Spinal cord (tissue), 10 donors: ENCODE results near the gene PIP4K2C. TPM values are rescaled to one million over a fixed set of nuclear protein-coding genes. Genes with fewer than 3 reads are reported as not detected.

Experiments
- DNase-seq, 6 donors: peaks; one replicate each; pipeline versions ENCODE4 v3.0.0 to v3.0.0-alpha.2; 2013 to 2015; ENCODE audit warnings: low spot score in 6 of 6, low read depth in 4 of 6
- H3K27ac ChIP-seq: one replicate; pipeline ENCODE4 v1.5.1; 2013; ENCODE audit warnings: low read depth, low read length, control low read depth
- H3K27me3 ChIP-seq: one replicate; pipeline ENCODE4 v1.6.1; 2013; ENCODE audit warnings: low read length; ENCODE audit not compliant: control insufficient read depth, insufficient read depth
- H3K36me3 ChIP-seq: one replicate; pipeline ENCODE4 v1.6.1; 2013; ENCODE audit warnings: low read length; ENCODE audit not compliant: control insufficient read depth, insufficient read depth
- H3K4me1 ChIP-seq: one replicate; pipeline ENCODE4 v1.6.1; 2013; ENCODE audit warnings: low read length; ENCODE audit not compliant: control insufficient read depth, insufficient read depth
- H3K4me3 ChIP-seq: one replicate; pipeline ENCODE4 v1.5.1; 2013; ENCODE audit warnings: low read depth, low read length, control low read depth
- H3K9me3 ChIP-seq: one replicate; pipeline ENCODE4 v1.6.1; 2013; ENCODE audit warnings: low read length; ENCODE audit not compliant: control insufficient read depth, insufficient read depth
- WGBS: methylation state at CpG from one replicate; pipeline ENCODE4 v1.1.5; 2013; ENCODE audit warnings: missing lambda C conversion rate; ENCODE audit not compliant: insufficient coverage; 5-methylcytosine and 5-hydroxymethylcytosine counted together
- polyA plus RNA-seq, 2 donors: library from polyadenylated mRNA; unstranded; fragments of 120-200 nt; gene quantifications; one replicate each; pipeline ENCODE4 v1.2.1, GENCODE V29; 2013; ENCODE audit not compliant: insufficient read length in 2 of 2
- total RNA-seq, 2 donors: library from RNA; depleted of rRNA in 1 of 2; stranded (reverse); fragments of 120-200 nt in 1 of 2; fragments of >200 nt in 1 of 2; gene quantifications; one replicate each; pipeline versions ENCODE4 v1.2.3 to v1.2.4, GENCODE V29; 2013 to 2014
- donor health status: healthy.

PIP4K2C gene
- total and polyA plus RNA-seq, 4 donors: 12.5 to 20.7 (median 19.4) TPM

- Histone ChIP-seq H3K4me3 (no peak overlapping the region), H3K36me3 (peaks cover 14% of the 10 kb centered on the region), H3K9me3 (no peaks in the 10 kb centered on the region), H3K27ac (no peak overlapping the region), H3K4me1 (peaks cover 15% of the 10 kb centered on the region), H3K27me3 (no peaks in the 10 kb centered on the region)
- DNase-seq: no peak
- 71% methylated on average over 1 of the region's 2 CpGs for WGBS
Observed at GRCh38 chr12:57592551-57593165, 1.7 kb downstream of the PIP4K2C start.

DNA sequence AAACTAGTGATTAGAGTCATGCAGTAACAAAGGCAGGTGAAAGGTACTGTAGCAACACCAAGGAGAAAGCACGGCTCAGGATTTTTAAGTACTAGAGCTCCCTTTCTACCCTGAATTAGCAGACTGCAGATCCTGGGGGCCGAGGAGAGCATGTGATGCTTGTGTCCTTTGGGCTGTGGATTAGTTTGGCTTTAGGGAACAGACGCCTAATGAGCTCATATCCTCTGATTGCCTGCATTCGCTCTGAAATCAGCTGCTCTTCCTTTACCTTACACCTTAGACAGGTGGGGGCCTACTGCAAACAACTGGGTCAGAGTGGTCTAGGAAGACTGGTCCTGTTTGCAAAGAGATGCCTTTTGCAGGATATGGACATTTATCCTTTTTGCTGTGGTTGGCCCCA is 2.2 kb downstream of the PIP4K2C start:
- Histone ChIP-seq H3K27me3 (no peaks in the 10 kb centered on the region), H3K4me3 (no peak overlapping the region), H3K36me3 (peaks cover 14% of the 10 kb centered on the region), H3K4me1 (peaks cover 15% of the 10 kb centered on the region), H3K27ac (no peak overlapping the region), H3K9me3 (no peaks in the 10 kb centered on the region)
- no peak for DNase-seq
- no CpG with 5 or more reads among the region's 4 CpGs for WGBS

DNA sequence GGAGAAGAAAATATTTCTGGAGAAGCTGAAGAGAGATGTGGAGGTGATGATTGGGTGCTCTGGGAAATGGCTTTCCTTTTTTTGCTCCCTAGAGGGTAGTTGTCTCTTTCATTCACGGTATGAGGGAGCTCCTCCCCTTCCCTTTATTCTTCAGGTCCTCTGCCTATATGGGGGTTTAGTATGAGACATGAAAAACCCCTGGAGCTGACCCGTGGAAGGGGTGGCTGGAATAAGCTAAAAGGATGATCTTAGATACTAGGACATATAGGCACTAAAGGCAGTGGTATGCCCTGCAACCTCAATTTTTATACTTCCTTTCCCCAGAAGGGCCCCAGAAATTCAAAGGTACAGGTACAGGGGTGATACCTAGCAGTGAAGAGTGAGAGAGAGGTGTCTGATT is 9.4 kb downstream of the PIP4K2C start:
- H3K27ac ChIP-seq: no peak overlapping the region

DNA sequence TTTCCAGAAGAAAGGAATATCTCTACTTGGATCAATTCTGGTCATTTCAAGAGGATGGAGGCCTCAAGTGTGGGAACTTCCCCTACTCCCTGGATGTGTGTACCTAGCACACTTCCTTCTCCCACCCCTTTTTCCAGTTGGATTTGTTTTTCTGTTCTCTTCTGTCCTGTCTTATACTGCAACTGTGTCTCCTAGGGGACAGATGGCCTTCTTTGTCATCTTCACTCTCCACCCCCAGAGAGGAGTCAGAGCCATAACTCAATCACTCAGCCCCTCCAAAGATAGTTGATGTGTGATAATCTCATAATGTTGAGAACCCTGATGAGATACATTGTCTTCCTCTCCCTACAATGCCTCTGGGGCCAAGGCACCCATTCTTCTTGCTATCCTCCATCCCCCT is 11.6 kb downstream of the PIP4K2C start:
- no peak overlapping the region for H3K27ac ChIP-seq
- H3K9me3 ChIP-seq: no peaks in the 10 kb centered on the region
- no peak overlapping the region for H3K4me3 ChIP-seq
- no peak for DNase-seq
- peaks cover 30% of the 10 kb centered on the region for H3K36me3 ChIP-seq
- no peaks in the 10 kb centered on the region for H3K27me3 ChIP-seq
- peaks cover 20% of the 10 kb centered on the region for H3K4me1 ChIP-seq

More for the DNA sequence above, 9.4 kb downstream of the PIP4K2C start:
- DNase-seq: no peak
- peaks cover 16% of the 10 kb centered on the region for H3K4me1 ChIP-seq
- no peaks in the 10 kb centered on the region for H3K9me3 ChIP-seq
- no peaks in the 10 kb centered on the region for H3K27me3 ChIP-seq
- H3K36me3 ChIP-seq: peaks cover 24% of the 10 kb centered on the region
- no CpG with 5 or more reads among the region's 2 CpGs for WGBS
- H3K4me3 ChIP-seq: no peak overlapping the region

DNA sequence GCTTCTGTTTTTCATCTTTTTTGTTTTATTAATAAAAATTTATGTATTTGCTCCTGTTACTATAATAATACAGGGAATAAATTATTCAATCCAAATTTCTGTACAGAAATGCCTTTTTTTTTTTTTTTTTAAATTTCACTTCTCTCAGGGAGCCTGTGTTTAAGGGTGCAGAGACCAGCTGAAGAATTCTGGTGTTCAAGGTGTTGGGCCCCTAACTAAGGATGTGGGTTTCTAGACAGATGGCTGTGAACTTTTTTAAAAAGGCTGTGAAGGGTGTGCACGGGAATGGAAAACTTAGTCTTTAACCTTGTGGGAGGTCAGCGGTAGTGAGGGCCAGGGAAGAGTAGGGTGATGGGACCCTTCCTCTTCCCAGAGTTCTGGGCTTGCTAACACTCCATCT is 12.3 kb downstream of the PIP4K2C start:
- Histone ChIP-seq H3K4me1 (peaks cover 20% of the 10 kb centered on the region), H3K9me3 (no peaks in the 10 kb centered on the region), H3K27me3 (no peaks in the 10 kb centered on the region), H3K36me3 (peaks cover 38% of the 10 kb centered on the region), H3K4me3 (no peak overlapping the region), H3K27ac (peak overlapping the region; percentile 95)
- WGBS: no CpG with 5 or more reads among the region's 2 CpGs
- no peak for DNase-seq

DNA sequence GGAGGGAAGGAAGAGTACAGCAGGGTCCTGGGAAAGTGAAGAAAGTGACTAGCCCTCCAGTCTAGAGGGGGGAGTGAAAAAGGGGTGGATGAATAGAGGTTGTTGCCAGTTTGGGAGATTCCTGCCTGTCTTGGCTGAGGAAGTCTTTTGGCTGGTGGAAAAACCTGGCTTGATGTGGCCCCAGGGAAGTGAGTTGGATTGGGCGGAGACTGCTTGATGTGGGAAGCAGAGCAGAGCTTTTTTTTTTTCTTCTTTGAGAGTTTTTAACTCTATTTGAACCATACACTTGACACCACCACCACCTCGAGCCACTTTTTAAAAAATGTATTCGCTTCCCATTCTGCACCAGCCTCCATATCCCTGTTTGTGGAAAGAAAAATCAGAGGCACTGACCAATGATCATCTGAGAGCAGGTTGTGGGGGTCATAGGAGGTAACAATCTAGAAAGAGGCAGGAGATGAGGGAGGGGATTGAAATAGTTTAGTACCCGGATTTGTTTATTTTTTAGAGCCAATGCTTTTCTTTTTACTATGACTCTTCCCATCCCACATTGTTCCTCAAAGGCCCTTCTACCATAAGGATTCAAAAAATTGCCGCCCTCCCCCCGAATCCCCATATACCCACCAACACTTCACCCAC is 12.9 kb downstream of the PIP4K2C start:
- Histone ChIP-seq H3K27ac (peak overlapping the region; percentile 95), H3K4me3 (peak overlapping the region; percentile 86), H3K27me3 (no peaks in the 10 kb centered on the region), H3K36me3 (peaks cover 43% of the 10 kb centered on the region), H3K9me3 (no peaks in the 10 kb centered on the region), H3K4me1 (peaks cover 20% of the 10 kb centered on the region)
- peak in 3 of 6 donors; percentile 67 to 86 (median 83) for DNase-seq
- 10% methylated on average over 2 of the region's 6 CpGs for WGBS

DNA sequence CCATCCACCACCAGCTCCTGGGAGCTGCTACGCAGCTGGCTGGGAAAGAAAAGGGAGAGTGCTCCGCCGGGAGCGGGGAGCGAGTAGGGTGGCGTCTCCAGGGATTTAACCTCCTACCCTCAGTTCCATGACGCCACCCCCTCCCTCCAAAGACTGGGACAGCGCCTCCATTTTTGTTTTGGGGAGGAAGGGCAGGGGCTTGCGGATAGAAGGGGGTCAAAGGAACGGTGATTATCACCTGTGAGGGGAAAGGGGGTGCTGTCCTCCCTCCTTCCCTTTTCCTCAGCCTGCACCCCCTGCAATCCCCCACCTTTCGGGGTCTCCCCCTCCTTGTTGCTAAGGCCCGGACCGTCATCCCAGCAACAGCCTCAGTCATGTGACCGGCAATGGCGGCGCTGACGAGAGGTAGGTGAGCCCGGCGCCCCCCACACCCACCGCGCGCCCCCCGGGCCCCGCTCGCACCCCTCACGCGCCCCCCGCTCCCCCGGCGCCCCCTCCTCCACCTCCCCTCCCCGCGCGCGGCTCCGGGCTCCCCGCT is 13.5 kb downstream of the PIP4K2C start, which contains the start of gene DTX3:
DTX3 (plus strand) TSS at position 371 of the 538 bp plus-strand sequence. CDS start 1,694 bp downstream, outside the sequence.
- peaks cover 43% of the 10 kb centered on the region for H3K36me3 ChIP-seq
- peak in 3 of 6 donors; percentile 65 to 93 (median 88) for DNase-seq
- WGBS: 0% methylated on average over 2 of the region's 36 CpGs

DNA sequence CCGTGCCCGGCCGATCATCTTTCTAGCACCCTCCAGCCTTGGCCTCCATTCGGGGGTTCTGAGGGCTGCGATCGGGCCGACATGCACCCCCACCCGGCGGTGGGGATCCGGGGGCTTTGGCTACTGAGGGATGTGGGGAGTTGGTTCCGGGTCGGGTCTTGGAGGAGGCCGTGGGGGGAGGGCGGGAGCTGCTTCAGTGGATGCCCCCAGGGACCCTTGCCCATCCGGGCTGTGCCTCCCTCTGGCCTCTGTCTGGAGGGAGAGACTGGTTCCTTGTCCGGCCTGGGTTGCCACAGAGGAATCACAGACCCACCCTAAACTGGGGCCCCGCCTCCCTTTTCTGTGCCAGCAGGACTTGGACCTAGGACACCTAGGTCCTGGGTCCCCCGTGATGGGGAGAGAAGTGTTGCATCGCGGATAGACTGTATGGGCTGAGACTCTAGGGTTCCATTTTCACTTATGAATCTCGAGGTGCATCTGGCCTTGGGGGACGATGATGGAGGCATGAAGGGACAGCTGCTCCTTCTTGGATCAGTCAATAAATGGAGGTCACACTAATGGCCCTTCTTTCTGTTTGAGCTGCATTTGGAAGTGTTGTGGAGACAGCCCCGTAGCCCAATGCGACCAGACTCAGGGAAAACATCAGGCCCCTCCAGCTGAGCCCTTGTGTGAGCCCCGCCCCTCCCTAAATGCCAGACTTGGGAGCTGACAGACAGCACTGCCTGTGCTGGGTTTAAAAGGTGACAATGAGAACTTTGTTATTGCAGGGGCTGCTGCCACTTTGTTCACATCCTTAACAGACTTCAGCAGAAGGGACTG is 14.2 kb downstream of the PIP4K2C start:
- WGBS: 0% methylated on average over 17 of the region's 25 CpGs
- Histone ChIP-seq H3K4me1 (peaks cover 25% of the 10 kb centered on the region), H3K4me3 (peak overlapping the region; percentile 86), H3K27me3 (no peaks in the 10 kb centered on the region), H3K36me3 (peaks cover 40% of the 10 kb centered on the region), H3K9me3 (no peaks in the 10 kb centered on the region), H3K27ac (peak overlapping the region; percentile 95)
- peak in 2 of 6 donors; percentile 51 to 56 for DNase-seq

More for the DNA sequence above, 13.5 kb downstream of the PIP4K2C start, which contains the start of gene DTX3:
- H3K27ac ChIP-seq: peak within 1 kb of the TSS; percentile 95
- no peaks in the 10 kb centered on the region for H3K9me3 ChIP-seq
- H3K27me3 ChIP-seq: no peaks in the 10 kb centered on the region
- peaks cover 20% of the 10 kb centered on the region for H3K4me1 ChIP-seq
- peak within 1 kb of the TSS; percentile 86 for H3K4me3 ChIP-seq

DNA sequence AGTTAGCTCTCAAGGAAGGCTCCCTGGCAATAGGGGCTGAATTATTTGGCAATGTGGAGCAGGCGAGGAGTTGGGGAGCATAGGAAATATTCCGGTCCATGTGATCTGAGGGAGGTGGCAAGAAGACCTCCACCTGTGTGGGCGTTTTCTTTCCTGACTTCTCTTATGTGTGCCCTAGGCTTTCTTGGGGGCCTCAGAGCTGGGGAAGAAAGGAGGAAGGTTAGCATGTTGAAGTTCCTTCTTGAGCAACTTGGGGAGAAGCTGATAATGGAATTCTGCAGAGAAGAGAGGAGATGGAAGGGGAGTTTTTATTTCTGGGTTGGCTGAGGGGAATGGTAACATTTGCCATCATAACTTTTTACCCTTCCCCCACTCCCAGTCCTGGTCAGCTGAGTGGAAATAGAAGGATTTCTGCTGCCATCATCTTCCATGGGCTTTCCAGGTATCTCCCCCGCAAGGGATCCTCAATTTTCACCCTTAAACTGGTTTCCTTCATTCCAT is 14.9 kb downstream of the PIP4K2C start:
- no peak for DNase-seq
- Histone ChIP-seq H3K27ac (no peak overlapping the region), H3K27me3 (no peaks in the 10 kb centered on the region), H3K9me3 (no peaks in the 10 kb centered on the region), H3K36me3 (peaks cover 38% of the 10 kb centered on the region), H3K4me3 (peak overlapping the region; percentile 86), H3K4me1 (peaks cover 31% of the 10 kb centered on the region)
- WGBS: 64% methylated on average over 3 of the region's 4 CpGs
